ENCODE measurements around the gene CHSY1. TPM values are rescaled to one million over a fixed set of nuclear protein-coding genes. Genes with fewer than 3 reads are reported as not detected.

The CHSY1 gene
- total RNA-seq, 2 experiments from 2014 or later, result 50.5 to 59.4 TPM

DNA sequence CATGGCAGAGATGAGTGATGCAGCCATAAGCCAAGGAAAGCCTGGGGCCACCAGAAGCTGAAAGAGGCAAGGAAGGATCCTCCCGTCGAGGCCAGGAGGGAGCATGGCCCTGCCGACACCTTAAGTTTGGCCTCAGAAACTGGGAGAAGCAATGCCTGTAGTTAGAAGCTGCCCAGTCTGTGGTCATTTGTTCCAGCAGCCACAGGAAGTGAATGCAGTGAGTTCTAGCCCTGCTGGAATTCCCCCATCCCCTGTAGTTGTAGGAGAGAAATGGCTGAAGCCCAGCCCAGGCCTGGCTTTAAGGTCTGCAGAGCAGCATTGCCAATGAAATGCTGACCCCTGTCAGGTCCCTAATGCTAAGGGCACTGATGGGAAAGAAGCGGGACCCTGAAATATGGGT lies 12.2 kb upstream of the CHSY1 start:
- CTCF ChIA-PET, result interaction anchor here (1.0 kb wide), 1 partner anchor 249 kb away, joined by 3 read pairs; no protein-coding TSS in a partner anchor
- Mint-ChIP-seq H3K4me1 (peaks cover 11% of the 10 kb centered on the region), H3K4me3 (no peak overlapping the region), H3K9me3 (ENCODE audit: low read depth) (no peaks in the 10 kb centered on the region), H3K27ac (no peak overlapping the region), H3K36me3 (no peaks in the 10 kb centered on the region), H3K27me3 (peaks cover 14% of the 10 kb centered on the region)
- ATAC-seq (no peak), DNase-seq (no peak)

GRCh38 chr15:101262551-101262950 lies 10.7 kb upstream of the CHSY1 start:
- Mint-ChIP-seq H3K36me3 (no peaks in the 10 kb centered on the region), H3K4me3 (no peak overlapping the region), H3K27ac (no peak overlapping the region), H3K9me3 (ENCODE audit: low read depth) (no peaks in the 10 kb centered on the region), H3K4me1 (peaks cover 12% of the 10 kb centered on the region), H3K27me3 (peaks cover 21% of the 10 kb centered on the region)
- CTCF ChIA-PET, result interaction anchor here (0.6 to 3.3 kb wide), 7 partner anchors 14 to 254 kb away, joined by 3 to 27 read pairs (median 5); no protein-coding TSS in a partner anchor
- DNase-seq, result no peak
- no peak for ATAC-seq

DNA sequence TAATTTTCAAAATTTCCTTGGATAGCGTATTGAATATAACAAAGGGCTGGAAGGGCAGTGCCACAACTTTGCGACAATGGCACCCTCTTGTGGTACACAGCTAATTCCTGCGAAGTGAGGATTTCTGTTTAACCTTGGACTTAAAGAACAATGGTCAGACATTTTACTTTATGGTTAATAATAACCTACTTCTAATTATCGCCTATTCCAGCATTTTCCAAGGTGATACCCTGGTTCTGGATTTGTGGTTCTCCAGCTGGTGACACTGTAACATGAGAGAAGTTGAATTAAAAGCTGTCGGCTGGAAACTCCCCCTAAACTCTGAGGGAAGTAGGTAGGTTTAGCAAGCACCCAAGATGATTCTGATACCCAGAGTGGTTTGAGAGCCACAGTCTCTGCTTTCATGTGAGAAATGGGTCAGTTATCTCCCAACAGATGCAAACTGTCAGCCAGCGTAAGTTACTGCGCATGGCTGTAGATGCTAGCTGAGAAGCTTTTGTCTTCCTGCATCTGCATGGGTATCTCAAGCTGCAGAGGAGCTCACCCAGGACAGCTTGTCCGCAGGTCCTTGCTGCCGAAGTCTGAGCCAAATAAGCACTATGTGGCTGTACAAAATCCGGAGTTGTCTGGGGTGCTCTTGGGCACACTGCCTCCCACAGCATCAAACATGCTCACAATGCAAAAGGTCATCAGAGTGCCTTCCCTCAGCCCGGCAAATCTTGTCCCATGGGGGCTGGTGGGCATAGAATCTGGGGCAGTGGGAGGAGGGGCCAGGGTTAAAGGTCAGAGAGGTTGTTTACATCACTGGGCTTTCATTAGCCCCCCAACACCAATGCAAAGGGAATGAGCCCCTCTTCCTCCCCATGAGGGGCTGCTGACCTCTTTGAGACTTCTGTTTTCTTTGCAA lies 6.6 kb upstream of the CHSY1 start:
- Mint-ChIP-seq H3K36me3 (no peaks in the 10 kb centered on the region), H3K4me1 (peaks cover 34% of the 10 kb centered on the region), H3K4me3 (no peak overlapping the region), H3K27me3 (peaks cover 21% of the 10 kb centered on the region), H3K9me3 (ENCODE audit: low read depth) (no peaks in the 10 kb centered on the region), H3K27ac (no peak overlapping the region)
- CTCF ChIA-PET, result interaction anchor here (0.7 to 20.8 kb wide), 34 partner anchors 9 to 908 kb away, joined by 3 to 244 read pairs (median 5); partner anchors contain the start of genes LRRK1 and SNRPA1
- DNase-seq (peak; percentile 69), ATAC-seq (peak; percentile 71)

GRCh38 chr15:101256757-101257156 lies 4.9 kb upstream of the CHSY1 start:
- Mint-ChIP-seq H3K27ac (no peak overlapping the region), H3K4me3 (no peak overlapping the region), H3K36me3 (no peaks in the 10 kb centered on the region), H3K4me1 (peaks cover 43% of the 10 kb centered on the region), H3K27me3 (peaks cover 21% of the 10 kb centered on the region), H3K9me3 (ENCODE audit: low read depth) (no peaks in the 10 kb centered on the region)
- DNase-seq, result no peak
- ATAC-seq, result no peak
- CTCF ChIA-PET, result interaction anchor here (1.0 to 20.8 kb wide), 13 partner anchors 11 to 247 kb away, joined by 3 to 244 read pairs (median 20); no protein-coding TSS in a partner anchor

DNA sequence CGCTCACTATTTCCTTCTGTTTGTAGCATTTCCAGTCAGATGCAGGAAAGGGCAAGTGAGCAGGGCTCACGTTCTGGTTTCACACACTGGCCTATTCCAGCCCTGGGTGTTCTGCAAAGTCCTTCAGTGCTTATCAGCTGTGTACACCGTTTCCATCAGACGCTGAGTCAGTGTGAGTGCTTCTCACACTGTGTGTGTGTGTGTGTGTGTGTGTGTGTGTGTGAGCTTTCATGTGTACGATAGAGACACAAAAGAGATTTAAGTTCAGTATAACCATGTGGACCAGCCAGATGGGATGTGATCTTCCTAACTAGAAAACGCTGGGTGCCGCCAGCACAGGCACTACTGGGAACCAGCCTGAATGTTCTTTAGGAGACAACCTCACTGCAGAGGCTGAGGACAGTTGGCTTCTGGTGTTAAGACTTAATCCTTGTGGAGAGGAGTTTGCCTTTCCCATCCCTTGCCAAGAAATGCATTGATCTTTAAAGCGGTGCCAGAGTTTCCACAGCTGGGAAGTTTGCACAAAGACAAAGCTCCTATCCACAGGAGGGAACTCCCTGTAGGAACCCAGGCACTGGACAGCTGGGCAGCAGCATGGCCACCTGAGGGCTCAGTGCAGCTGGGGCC lies 3.9 kb upstream of the CHSY1 start:
- H3K36me3 Mint-ChIP-seq, result peaks cover 1% of the 10 kb centered on the region
- H3K4me3 Mint-ChIP-seq, result no peak overlapping the region
- H3K4me1 Mint-ChIP-seq, result peaks cover 43% of the 10 kb centered on the region
- no peak for DNase-seq
- H3K9me3 Mint-ChIP-seq (ENCODE audit: low read depth), result no peaks in the 10 kb centered on the region
- CTCF ChIA-PET, result interaction anchor here (1.1 to 20.8 kb wide), 13 partner anchors 12 to 246 kb away, joined by 3 to 244 read pairs (median 20); no protein-coding TSS in a partner anchor
- no peak for ATAC-seq
- peak overlapping the region; percentile 44 for H3K27ac Mint-ChIP-seq
- H3K27me3 Mint-ChIP-seq, result peaks cover 21% of the 10 kb centered on the region

GRCh38 chr15:101255051-101255395 lies 3.2 kb upstream of the CHSY1 start:
- Mint-ChIP-seq H3K36me3 (peaks cover 8% of the 10 kb centered on the region), H3K4me3 (no peak overlapping the region), H3K27ac (no peak overlapping the region), H3K9me3 (ENCODE audit: low read depth) (no peaks in the 10 kb centered on the region), H3K27me3 (peaks cover 15% of the 10 kb centered on the region), H3K4me1 (peaks cover 46% of the 10 kb centered on the region)
- DNase-seq (no peak), ATAC-seq (no peak)
- CTCF ChIA-PET, result interaction anchor here (1.7 to 20.8 kb wide), 9 partner anchors 11 to 246 kb away, joined by 4 to 244 read pairs (median 48); no protein-coding TSS in a partner anchor

DNA sequence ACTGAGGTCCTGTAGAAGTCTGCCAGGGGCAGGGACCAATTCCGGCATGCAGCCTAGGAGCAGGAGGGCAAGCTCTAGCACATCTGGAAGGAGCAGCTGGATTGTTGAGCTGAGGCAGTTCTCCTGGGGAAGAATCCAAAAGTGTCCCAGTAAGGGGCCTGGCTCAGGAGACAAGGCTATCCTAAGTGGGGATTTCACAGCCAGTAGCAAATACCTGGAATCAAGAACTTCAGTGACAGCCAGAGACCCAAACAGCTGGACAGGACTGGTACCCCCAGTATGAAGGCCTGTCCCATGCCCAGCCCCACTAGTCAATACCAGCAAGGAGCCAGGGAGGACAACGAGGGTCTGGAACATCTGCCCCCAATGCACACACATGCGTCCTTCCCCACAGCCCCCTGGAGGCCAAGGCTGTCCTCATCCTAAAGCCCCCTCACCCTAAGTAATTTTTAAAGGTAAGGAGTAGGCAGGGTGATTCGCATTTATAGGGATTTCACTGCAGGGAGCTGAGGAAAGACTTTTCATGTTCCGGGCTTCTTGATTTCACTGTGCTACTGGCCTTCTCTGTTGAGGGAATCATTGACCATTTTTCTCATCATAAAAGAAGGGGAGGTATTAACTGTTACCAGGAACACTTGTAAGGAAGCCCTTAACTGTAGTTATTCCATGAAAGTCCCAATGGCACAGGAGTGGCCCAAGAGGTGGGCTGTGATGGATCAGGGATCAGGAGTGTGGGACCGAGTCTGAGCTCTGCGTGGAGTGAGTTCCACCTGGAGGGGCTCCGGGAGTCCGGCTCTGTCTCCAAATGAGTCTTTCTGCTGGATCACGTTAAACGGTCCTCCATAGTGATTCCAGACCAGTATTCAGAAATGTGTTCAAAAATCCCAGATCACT lies 2.6 kb upstream of the CHSY1 start:
- H3K4me3 Mint-ChIP-seq, result no peak overlapping the region
- peaks cover 14% of the 10 kb centered on the region for H3K36me3 Mint-ChIP-seq
- H3K9me3 Mint-ChIP-seq (ENCODE audit: low read depth), result no peaks in the 10 kb centered on the region
- peaks cover 53% of the 10 kb centered on the region for H3K4me1 Mint-ChIP-seq
- CTCF ChIA-PET, result interaction anchor here (1.0 to 20.8 kb wide), 9 partner anchors 11 to 245 kb away, joined by 4 to 244 read pairs (median 20); no protein-coding TSS in a partner anchor
- DNase-seq, result no peak
- peaks cover 11% of the 10 kb centered on the region for H3K27me3 Mint-ChIP-seq
- no peak for ATAC-seq
- H3K27ac Mint-ChIP-seq, result no peak overlapping the region

- H3K36me3 Mint-ChIP-seq, result peaks cover 19% of the 10 kb centered on the region
These were observed 988 bp upstream of the CHSY1 start for GRCh38 chr15:101252836-101253235.

DNA sequence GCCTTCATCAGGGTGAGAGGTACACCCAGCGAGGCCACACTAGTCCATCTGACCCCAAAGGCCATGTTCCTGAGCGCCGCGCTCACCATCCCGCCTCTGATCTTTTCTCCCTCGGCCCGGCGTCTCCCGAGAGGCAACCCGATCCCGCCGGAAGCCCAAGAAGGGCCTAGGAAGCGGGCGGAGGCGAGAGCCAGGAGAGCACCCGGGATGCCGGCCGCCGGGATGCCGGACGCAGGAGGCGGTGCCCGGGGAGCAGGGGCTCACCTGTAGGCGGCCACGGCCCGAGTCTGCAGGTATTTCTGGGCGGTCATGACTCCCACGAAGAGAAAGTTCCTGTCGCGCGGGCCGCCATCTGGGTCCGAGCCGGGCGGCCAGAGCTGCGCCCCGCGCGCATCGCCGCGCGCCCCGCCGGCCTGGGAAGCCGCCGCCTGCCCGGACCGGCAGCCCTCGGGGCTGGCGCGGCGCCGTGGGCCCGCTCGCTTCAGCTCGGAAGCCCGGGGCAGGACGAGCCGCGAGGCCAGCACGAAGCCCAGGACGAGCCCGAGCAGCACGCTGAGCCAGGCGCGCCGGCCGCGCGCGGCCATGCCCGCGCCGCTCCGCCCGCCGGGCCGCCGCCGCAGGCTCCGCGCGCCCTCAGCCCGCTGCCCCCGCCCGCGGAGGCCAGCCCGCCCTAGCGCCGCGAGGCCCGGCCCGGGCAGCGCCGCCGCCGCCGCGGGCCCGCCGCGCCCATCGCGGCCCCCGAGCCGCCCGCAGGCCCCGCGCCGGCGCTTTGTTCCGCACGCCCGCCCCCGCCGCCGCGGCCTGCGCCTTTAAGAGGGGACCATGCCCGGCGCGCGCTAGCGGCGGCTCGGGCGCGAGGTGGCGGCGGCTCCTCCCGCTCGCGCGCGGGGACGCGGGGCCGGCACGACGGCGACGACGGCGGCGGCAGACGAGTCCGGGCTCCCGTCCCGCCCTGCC lies 697 bp downstream of the CHSY1 start:
- Mint-ChIP-seq H3K4me3 (peak overlapping the region; percentile 80), H3K4me1 (peaks cover 72% of the 10 kb centered on the region), H3K27me3 (no peaks in the 10 kb centered on the region), H3K9me3 (ENCODE audit: low read depth) (no peaks in the 10 kb centered on the region), H3K36me3 (peaks cover 31% of the 10 kb centered on the region), H3K27ac (peak overlapping the region; percentile 85)
- CTCF ChIA-PET, result interaction anchor here (0.7 to 20.8 kb wide), 18 partner anchors 7 to 246 kb away, joined by 3 to 244 read pairs (median 4); no protein-coding TSS in a partner anchor
- peak; percentile 43 for DNase-seq
- peak; percentile 31 for ATAC-seq

More at GRCh38 chr15:101252836-101253235, 988 bp upstream of the CHSY1 start:
- DNase-seq, result peak; percentile 39
- peak overlapping the region; percentile 89 for H3K27ac Mint-ChIP-seq
- no peaks in the 10 kb centered on the region for H3K27me3 Mint-ChIP-seq
- peaks cover 62% of the 10 kb centered on the region for H3K4me1 Mint-ChIP-seq
- no peak for ATAC-seq
- H3K4me3 Mint-ChIP-seq, result peak overlapping the region; percentile 85
- no peaks in the 10 kb centered on the region for H3K9me3 Mint-ChIP-seq (ENCODE audit: low read depth)
- CTCF ChIA-PET, result interaction anchor here (0.9 to 20.8 kb wide), 6 partner anchors 9 to 243 kb away, joined by 3 to 244 read pairs (median 62); no protein-coding TSS in a partner anchor

DNA sequence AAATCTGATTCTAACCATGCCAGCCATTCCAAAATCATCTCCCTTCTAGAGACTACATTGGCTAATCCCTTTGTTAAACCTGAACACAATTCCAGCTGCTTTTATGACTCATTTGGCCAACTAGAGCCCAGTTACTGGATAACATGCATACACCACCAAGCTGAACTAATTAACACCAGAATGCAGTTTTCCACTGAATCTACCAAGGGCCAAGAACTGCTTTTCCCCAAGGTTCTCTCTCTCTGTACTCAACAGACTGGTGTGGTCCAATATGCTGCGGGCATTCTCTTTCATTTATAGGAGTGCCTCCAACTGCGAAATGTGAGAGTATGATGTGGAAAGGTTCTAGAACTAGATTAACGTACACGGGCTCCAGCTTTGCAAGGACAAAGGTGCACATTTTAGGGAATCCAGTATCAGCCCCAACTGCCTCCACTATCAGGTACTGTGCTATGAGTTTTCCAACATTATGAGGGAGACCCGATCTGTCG lies 1.5 kb downstream of the CHSY1 start:
- Mint-ChIP-seq H3K36me3 (peaks cover 38% of the 10 kb centered on the region), H3K4me1 (peaks cover 75% of the 10 kb centered on the region)

DNA sequence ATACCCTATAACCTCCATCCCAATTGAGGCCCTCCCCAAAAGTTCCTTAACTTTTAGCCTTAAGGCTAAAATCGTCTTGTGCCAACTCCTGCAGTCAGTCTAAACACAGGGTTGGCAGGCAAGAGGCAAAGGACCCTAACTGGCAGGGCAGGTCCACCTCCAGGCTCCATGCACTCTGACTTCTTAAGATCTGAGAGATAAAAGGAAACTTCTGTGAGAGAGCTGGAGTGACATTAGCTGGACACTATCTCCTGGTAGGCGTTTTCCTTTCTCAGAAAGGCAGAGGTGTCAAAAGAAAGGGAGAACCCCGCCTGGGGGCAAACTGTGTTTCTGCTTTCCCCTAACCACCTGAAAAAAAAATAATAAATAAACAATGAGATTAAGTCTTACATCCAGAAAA lies 3.6 kb downstream of the CHSY1 start:
- CTCF ChIA-PET, result interaction anchor here (0.9 to 20.8 kb wide), 9 partner anchors 7 to 242 kb away, joined by 3 to 244 read pairs (median 3); partner anchors contain the start of gene CHSY1
- H3K36me3 Mint-ChIP-seq, result peaks cover 51% of the 10 kb centered on the region
- no peak for DNase-seq
- peak overlapping the region; percentile 25 for H3K4me3 Mint-ChIP-seq
- peaks cover 78% of the 10 kb centered on the region for H3K4me1 Mint-ChIP-seq
- H3K27ac Mint-ChIP-seq, result peak overlapping the region; percentile 19
- ATAC-seq, result no peak
- H3K9me3 Mint-ChIP-seq (ENCODE audit: low read depth), result no peaks in the 10 kb centered on the region
- no peaks in the 10 kb centered on the region for H3K27me3 Mint-ChIP-seq

More for the DNA sequence above, 1.5 kb downstream of the CHSY1 start:
- CTCF ChIA-PET, result interaction anchor here (0.9 to 20.8 kb wide), 7 partner anchors 9 to 245 kb away, joined by 3 to 244 read pairs (median 5); no protein-coding TSS in a partner anchor
- DNase-seq (no peak), ATAC-seq (no peak)
- Mint-ChIP-seq H3K27me3 (no peaks in the 10 kb centered on the region), H3K27ac (peak overlapping the region; percentile 85), H3K9me3 (ENCODE audit: low read depth) (no peaks in the 10 kb centered on the region), H3K4me3 (peak overlapping the region; percentile 80)

Measured in activated CD8-positive, alpha-beta memory T cell treated with anti-CD3 and anti-CD28 coated beads, Interleukin-2, amount 10 ng/mL, durations not matched to agents 7 days and 5 days (primary cell).